ELF-1 (cell line): ENCODE measurements around the gene PET100.

ENCODE experiments used
- DNase-seq: peaks from one replicate; pipeline ENCODE4 v3.0.0-alpha.2; 2016; ENCODE audit warnings: low read depth, low spot score

Gene PET100

DNA sequence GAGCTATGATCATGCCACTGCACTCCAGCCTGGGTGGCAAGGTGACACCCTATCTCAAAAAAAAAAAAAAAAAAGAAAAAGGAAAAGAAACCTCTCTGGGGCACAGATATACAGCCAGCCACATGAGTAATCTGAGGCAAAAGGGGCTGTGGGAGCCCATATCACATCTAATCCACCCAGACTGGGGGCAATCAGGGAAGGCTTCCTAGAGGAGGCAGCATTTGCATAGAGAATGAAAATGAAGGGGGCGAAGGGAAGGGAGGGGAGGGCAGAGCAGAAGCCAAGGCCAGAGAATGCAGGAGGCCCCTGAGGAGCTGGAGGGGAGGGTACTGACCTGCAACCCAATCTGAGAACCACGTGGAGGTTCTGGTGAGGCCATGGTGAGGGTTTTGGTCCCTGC, 20.6 kb downstream of the PET100 start:
- no peak for DNase-seq

DNA sequence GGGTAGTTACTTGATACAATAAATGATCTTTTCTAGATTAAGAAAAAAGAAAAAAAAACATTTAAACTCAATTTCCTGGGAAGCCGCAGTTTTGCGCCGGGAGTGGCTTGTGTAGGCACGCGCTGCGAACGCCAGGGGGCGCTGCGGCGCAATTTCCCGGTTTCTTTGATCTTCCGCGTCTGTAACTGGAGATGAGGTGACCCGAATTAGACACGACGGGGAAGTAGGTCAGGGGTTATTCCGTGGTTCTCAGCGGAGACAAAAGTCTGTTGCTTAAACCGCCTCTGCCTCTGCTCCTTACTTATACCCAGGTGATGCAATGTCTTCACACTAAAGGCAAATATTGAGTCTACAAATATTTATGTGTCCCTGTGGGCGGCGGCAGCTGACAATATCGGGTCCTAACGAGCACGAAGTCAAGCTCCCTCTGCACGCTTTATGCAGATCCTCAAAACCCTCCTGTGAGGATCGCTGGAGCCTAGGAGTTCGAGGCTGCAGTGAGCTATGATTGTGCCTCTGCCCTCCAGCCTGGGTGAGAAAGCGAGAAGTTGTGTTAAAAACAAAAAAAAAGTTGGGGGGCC, 22.6 kb downstream of the PET100 start:
- peak; percentile 92 for DNase-seq

DNA sequence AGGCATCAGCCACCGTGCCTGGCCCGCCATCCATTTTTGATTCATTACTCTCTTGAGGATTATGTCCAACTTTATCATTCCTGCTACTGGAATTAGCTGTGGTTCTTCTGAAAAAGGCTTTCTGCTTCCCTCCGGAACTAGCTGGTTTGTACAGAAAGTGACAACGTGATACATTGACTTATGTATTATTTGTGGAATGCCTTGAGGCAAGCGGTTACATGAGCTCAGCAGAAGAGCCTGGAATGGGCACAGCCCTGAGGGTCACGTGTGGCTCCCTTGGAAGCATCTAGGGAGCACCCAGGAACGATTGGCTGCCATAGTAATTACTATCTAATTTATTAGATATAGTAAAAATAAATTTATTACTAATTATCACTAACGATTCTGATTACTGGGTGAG, 24.8 kb downstream of the PET100 start:
- no peak for DNase-seq

DNA sequence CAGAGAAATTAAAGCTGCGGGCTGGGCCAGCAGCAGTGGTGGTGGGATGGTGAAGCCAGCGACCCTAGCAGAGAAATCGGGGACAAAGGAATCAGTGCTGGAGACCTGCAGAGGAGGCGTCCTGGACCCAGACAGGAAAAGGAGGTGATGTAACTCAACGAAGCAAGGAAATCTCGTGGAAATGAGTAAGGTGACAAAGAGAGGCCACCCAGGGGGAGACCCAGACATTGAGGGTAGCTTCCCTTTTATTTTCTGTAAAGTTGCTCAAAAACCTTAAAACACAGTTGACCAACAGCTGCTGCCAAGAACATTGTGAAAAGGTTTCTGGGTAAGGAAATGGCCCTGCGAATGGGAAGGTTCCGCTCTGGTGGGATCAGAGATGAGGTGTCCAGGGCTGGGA, 26.0 kb downstream of the PET100 start:
- DNase-seq: no peak

DNA sequence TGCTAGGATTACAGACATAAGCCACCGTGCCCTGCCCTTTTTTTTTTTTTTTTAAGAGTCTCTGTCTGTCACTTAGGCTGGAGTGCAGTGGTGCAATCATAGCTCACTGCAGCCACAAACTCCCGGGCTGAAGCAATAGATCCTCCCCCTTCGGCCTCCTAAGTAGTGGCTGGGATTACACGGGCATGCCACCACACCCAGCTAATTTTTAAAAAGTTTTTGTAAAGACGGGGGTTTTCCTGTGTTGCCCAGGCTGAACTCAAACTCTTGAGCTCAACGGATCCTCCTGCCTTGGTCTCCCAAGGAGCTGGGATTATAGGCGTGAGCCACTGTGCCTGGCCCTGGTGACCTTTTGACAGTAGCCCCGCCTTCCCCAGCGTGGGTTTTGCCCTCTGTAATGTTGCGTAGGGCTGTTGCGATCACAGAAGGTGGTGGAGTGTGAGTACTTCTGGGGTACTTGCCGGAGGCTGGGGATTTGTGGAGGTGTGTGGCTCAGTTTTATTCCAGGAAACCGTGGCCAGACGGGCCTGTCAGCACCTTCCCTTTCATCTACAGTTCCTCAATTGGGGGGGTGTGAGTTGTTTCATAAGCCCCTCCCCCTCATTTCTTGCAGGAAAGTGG, 27.6 kb downstream of the PET100 start:
- DNase-seq: no peak

DNA sequence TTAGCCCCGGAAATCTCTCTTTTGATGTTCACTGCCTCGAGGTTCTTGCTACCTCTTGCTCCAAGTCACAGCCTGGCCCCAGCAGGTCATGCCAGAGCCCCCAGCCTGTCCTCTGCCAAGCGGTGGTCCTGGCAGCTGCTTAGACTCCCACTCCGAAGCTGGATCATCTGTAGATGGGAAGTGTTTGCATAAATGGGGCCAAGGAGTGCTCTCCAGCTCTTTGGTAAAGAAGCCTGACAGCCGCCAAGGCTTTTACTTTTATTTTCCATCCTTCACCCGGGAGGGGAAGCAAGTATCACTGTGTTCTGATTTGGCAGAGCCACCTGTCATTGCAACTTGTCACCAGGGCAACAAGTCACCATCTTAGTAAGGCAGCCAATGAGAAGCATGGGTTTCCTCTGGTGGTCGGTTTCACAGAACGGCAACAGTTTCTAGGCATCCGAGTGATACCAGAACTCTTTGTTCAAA, 28.7 kb downstream of the PET100 start:
- DNase-seq: no peak

DNA sequence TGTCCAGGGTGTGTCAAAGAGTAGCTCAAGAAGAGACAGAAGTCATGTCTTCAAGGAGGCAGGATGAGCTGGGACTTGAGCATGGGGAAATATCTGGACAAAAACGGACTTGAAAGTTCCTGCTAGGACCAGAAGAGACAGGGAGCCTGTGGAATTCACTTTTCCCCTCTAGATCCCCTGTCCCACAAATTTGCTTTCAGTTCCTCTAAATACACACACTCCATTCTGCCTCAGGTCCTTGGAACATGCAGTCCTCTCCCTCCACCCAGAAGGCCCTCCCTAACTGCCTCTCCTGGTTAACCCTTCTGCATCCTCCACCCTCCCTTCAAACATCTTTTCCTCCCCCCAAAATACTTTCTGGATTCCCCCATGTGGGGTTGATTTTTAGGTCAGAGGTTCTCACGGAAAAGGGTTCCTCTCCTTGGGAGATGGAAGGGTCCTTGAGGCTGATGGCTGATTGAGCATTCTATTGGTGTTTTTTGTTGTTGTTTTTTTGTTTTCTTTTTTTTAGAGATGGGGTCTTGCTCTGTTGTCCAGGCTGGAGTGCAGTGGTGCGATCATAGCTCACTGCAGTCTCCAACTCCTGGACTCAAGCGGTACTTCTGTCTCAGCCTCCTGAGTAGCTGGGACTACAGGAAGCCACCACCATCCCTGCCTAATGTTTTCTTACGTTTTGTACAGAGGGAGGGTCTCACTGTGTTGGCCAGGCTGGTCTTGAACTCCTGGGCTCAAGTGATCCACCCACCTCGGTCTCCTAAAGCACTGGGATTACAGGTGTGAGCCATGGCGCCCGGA, 32.3 kb downstream of the PET100 start:
- DNase-seq: no peak

DNA sequence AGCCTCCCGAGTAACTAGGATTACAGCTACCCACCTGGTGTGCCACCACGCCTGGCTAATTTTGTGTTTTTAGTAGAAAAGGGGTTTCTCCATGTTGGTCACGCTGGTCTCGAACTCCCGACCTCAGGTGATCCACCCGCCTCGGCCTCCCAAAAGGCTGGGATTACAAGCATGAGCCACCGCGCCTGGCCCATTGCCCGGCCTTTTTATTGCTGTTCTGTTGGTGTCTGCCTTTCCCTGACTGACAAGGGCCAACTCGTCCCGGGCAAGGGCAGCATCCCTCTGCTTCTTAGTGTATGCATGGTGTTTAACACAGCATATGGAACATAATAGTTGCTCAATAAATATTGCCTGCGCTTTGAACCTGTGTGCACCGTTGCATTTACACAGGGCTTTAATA, 33.1 kb downstream of the PET100 start:
- DNase-seq: no peak

DNA sequence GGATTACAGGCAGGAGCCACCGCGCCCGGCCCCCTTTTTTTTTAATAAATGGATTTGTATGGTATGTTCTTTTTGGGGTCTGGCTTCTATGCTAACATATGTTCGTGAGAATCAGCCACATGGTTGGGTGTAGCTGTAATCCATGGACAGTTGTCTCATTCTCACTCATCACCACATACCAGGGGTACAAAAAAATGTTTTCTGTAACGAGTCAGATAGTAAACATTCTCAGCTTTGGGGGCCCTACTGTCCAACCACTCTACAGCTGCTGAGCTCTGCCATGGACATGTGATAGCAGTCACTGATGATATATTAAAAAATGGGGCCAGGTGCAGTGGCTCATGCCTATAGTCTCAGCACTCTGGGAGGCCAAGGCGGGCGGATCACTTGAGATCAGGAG, 34.1 kb downstream of the PET100 start:
- DNase-seq: no peak

DNA sequence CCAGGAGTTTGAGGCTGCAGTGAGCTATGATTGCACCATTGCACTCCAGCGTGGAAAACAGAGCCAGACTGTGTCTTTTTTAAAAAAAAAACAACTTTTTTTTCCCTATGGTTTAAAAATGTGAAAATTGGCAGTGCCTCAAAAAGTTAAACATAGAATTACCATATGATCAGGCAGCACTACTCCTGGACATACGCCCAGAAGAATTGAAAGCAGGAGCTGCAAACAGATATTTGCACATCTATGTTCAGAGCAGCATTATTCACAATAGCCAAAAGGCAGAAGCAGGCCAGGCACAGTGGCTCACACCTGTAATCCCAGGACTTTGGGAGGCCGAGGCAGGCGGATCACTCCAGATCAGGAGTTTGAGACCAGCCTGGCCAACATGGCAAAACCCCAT, 35.5 kb downstream of the PET100 start:
- DNase-seq: no peak

DNA sequence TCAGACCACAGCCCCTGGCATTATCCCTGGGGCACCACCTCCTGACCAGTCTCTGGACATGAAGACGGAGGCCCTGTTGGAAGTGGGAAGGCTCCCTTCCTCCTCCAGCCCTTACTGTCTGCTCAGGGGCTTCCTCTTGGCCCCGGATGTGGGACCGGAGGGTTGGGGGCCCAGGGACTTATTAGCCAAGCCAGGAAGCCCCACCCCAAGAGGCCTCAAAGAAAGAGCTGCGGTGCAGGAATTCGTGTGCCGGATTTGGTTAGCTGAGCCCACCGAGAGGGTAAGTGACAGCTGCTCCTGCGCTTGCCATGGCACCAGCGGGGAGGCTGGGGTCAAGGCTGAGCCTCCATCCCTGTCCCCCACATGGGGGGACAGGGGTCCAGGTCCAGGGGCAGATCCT, 39.2 kb downstream of the PET100 start, which contains the start of gene RETN:
Gene RETN, plus strand, starts transcription at position 208 of the 400 bp plus-strand sequence. CDS start 278 bp downstream, outside the sequence.
- no peak for DNase-seq

DNA sequence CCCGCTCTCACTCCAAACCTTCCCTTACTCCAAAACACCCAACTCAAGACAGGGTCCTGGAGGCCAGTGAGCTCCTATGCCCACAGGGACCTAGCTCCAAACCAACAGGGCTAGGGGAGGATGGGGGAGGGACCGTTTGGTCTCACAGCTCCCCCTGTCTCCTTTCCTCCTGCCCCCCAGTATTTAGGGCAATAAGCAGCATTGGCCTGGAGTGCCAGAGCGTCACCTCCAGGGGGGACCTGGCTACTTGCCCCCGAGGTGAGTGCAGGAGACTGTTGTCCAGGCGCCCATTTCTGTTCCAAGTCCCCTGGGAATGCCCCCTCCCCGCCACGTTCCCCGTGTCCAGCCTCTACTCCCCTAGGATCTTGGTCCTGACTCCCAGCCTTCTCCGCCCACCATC, 40.0 kb downstream of the PET100 start:
- DNase-seq: no peak

DNA sequence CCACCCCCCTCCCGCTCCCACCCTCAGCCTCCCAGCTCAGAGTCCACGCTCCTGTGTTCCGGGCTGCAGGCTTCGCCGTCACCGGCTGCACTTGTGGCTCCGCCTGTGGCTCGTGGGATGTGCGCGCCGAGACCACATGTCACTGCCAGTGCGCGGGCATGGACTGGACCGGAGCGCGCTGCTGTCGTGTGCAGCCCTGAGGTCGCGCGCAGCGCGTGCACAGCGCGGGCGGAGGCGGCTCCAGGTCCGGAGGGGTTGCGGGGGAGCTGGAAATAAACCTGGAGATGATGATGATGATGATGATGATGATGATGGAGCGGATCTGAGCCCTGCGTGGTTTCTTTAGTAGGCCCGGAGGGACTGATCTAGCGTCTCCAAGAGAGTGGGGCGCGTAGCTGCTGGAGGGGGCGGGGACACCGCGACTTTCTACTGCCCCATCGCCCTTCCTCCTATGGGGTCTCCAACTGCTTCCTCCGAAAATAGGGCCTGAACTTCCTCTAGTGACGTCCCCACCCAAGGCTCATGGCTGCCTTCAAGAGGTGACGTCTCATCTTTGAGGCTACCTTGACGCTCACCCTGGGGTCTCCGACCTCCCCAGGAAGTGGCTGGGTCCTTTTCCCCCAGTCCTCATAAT, 40.7 kb downstream of the PET100 start:
- no peak for DNase-seq

DNA sequence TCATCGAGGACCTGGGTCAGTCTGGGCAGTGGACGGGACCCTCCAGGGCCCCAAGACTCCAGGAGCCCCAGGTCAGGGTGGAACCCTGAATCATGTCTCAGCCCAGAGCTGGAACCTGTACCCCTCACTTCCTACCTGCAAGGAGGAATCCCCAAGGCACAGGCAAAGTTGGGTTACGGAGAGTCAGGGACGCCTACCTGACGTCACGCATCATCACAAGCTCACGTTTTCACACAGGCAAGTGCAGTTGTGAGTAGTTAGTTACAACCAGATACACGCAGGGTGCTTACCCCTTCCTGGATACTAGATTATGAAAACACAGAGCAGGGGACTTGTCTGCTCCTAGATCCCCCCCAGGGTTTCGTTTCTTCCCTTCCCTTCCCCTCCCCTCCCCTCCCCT, 41.2 kb downstream of the PET100 start:
- DNase-seq: no peak

DNA sequence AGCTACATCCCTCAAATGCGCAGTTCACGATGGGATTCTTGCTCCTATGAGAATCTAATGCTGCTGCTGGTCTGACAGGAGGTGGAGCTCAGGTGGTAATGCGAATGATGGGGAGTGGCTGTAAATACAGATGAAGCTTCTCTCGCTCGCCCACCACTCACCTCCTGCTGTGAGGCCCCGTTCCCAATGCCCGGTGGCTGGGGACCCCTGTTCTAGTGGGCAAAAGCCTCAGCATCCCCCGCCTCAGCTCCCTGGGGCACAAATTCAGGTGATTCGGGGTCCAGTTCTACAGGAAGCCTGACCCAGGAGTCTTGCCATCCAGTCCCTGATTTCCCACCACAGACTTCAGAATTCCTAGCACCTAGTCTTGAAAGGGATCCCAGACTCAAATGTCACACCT, 42.9 kb downstream of the PET100 start:
- DNase-seq: no peak

DNA sequence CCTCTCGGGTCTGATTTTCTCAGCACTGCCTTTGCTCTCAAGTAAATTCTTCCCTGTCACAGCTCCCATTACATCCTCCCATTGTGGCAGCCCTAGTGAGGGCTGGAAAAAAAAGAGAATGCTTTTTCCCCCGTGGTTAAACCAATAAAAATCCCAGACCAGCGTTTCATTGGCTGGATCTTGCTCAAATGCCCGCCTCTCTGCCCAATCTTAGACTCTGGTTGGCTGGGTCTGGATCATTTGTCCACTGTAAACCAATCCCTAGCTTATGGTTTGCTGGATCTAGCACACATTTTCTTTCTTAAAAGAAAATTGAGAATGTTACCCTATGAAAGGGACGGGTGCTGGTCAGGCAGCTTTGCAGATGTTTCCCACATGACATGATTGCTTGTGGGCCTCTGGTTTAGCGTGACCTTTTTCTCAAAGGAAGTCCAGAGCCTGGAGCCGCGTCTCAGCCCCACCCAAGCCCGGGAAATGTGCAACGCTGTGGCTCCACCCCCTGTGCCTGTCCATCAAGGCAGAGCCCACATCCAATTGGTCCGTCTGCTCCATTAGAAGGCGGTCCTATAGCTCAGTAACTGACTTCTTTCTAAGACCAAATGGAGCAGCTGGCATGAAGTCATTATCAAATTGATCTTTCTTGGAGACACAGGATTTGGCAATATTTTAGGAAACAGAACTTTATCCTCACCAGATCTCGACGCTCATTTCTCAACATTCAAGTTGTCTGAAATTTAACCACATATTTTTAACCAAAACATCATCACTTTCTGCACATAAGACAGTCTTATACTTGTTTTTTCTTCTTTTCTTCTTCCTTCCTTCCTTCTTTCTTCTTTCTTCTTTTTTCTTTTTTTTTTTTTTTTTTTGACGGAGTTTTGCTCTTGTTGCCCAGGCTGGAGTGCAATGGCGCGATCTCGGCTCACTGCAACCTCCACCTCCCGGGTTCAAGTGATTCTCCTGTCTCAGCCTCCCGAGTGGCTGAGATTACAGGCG, 44.7 kb downstream of the PET100 start:
- DNase-seq: peak; percentile 76

DNA sequence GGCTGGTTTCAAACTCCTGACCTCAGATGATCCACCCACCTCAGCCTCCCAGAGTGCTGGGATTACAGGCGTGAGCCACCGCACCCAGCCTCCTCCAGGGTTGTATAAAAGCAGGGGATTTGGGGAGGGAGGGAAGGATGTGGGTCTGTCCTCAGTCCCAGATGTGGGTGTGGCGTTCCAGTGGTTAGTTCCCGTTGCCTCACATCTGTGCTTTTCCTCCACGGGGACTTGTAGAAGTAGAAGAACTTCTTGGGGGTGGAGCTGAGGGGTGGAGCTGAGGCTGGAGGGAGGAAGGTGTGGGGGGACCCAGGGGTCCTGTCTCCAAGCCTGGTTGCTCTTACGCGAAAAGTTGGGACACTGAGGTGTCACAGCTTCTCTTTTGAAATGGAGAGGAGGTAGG, 46.8 kb downstream of the PET100 start:
- DNase-seq: no peak

DNA sequence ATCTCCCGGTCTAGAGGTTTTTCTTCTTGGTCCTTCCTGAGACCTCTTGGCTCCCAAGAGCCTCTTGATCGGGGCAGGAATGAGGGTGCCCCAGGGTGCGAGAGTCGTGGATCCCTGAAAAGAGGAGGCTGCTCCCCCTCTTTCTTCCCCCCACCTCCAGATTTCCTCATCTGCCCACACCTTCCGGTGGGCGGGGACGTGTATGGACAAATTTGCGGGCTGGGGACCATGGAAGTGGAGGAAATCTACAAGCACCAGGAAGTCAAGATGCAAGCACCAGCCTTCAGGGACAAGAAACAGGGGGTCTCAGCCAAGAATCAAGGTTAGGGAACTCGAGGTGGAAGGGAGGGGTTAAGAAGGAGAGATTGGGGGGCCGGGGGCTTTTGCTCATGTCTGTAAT, 47.3 kb downstream of the PET100 start, which contains the start of gene MCEMP1:
Gene MCEMP1, plus strand, starts transcription at position 237 of the 400 bp plus-strand sequence. Its CDS starts 31 bp downstream, at position 268.
- no peak for DNase-seq

DNA sequence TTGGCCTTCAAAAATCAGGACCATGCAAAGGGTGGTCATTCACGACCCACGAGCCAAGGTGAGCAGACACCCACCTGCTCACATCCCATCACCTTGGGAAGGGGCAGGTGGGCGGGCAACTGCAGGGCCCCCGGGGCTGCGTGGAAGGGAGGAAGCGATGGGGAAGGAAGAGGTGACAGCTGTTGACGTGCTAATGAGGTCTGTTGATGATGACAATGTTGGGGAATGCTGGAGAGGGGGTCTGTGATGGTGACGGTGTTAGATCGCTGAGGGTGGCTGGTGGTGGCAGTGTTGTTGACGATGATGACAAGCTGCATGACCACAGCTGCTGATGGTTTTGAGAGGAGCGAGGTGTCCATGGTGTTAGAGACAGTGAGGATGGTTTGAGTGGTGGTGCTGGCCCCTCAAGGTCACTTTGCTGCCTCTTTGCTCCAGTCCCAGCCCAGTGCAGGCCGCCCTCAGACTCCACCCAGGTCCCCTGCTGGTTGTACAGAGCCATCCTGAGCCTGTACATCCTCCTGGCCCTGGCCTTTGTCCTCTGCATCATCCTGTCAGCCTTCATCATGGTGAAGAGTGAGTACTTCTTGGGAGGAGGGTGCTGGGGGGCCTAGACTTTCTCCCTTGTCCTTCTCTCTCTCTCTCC, 48.2 kb downstream of the PET100 start:
- no peak for DNase-seq

DNA sequence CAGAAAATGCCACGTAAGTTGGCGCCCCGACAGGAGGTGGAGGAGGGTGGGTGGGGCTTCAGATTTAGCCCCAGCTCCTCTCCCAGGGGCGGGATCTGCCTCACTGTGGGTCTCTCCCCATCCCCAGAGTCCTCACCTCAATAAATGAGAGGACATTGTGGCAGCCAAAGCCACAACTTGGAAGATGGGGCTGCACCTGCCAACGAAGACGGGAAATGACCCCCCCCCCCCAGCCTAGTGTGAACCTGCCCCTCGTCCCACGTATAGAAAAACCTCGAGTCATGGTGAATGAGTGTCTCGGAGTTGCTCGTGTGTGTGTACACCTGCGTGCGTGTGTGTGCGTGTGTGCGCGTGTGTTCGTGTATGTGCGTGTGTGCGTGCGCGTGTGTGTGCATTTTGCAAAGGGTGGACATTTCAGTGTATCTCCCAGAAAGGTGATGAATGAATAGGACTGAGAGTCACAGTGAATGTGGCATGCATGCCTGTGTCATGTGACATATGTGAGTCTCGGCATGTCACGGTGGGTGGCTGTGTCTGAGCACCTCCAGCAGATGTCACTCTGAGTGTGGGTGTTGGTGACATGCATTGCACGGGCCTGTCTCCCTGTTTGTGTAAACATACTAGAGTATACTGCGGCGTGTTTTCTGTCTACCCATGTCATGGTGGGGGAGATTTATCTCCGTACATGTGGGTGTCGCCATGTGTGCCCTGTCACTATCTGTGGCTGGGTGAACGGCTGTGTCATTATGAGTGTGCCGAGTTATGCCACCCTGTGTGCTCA, 49.6 kb downstream of the PET100 start:
- no peak for DNase-seq
